Measurements from ENCODE around the gene KCNQ1OT1. TPM values are rescaled to one million over a fixed set of nuclear protein-coding genes. Genes with fewer than 3 reads are reported as not detected.

KCNQ1OT1 gene
- total and polyA plus RNA-seq, 2 experiments from 2014 or later: 3.1 to 7.9 TPM

- Histone ChIP-seq H3K27ac (no peak overlapping the region), H3K36me3 (replicated peaks; ENCODE audit: insufficient read depth, low read depth) (no peaks in the 10 kb centered on the region), H3K4me3 (no peak overlapping the region), H4K20me1 (ENCODE audit: insufficient read depth, poor library complexity, severe bottlenecking) (no peaks in the 10 kb centered on the region), H3K79me2 (no peaks in the 10 kb centered on the region), H2AFZ (no peak overlapping the region), H3K9me3 (ENCODE audit: low read depth) (no peaks in the 10 kb centered on the region), H3K27me3 (no peaks in the 10 kb centered on the region), H3K4me1 (ENCODE audit: insufficient read depth) (peaks cover 51% of the 10 kb centered on the region), H3K9me2 (replicated peaks; ENCODE audit: insufficient read depth) (no peaks in the 10 kb centered on the region), H3K4me2 (no peak overlapping the region)
- no peak for TF ChIP-seq EZH2phosphoT487 (IDR thresholded peaks at IDR 0.05; ENCODE audit: low read depth, severe bottlenecking, unreplicated experiment)
- no peak for TF ChIP-seq CTCF (IDR thresholded peaks at IDR 0.05; ENCODE audit: poor library complexity)
- TF ChIP-seq EZH2 (IDR thresholded peaks at IDR 0.05; ENCODE audit: borderline replicate concordance): no peak
- 91% methylated on average over 32 of the region's 32 CpGs for WGBS (ENCODE audit: low lambda C conversion rate, missing lambda C conversion rate)
- no peak for DNase-seq (ENCODE audit: low spot score)
Observed at GRCh38 chr11:2734181-2735052, 34.6 kb upstream of the KCNQ1OT1 start.

GRCh38 chr11:2732940-2733628, 33.3 kb upstream of the KCNQ1OT1 start:
- Histone ChIP-seq H3K9me3 (ENCODE audit: low read depth) (no peaks in the 10 kb centered on the region), H4K20me1 (ENCODE audit: insufficient read depth, poor library complexity, severe bottlenecking) (no peaks in the 10 kb centered on the region), H3K4me3 (no peak overlapping the region), H3K4me2 (no peak overlapping the region), H3K4me1 (ENCODE audit: insufficient read depth) (peaks cover 40% of the 10 kb centered on the region), H2AFZ (no peak overlapping the region), H3K27me3 (no peaks in the 10 kb centered on the region), H3K27ac (no peak overlapping the region), H3K36me3 (replicated peaks; ENCODE audit: insufficient read depth, low read depth) (no peaks in the 10 kb centered on the region), H3K79me2 (no peaks in the 10 kb centered on the region), H3K9me2 (replicated peaks; ENCODE audit: insufficient read depth) (no peaks in the 10 kb centered on the region)
- 79% methylated on average over 12 of the region's 12 CpGs for WGBS (ENCODE audit: low lambda C conversion rate, missing lambda C conversion rate)
- DNase-seq (ENCODE audit: low spot score): no peak
- TF ChIP-seq CTCF (IDR thresholded peaks at IDR 0.05; ENCODE audit: poor library complexity) (no peak), EZH2 (IDR thresholded peaks at IDR 0.05; ENCODE audit: borderline replicate concordance) (no peak), EZH2phosphoT487 (IDR thresholded peaks at IDR 0.05; ENCODE audit: low read depth, severe bottlenecking, unreplicated experiment) (no peak)

GRCh38 chr11:2732261-2732939, 32.6 kb upstream of the KCNQ1OT1 start:
- Histone ChIP-seq H3K27me3 (no peaks in the 10 kb centered on the region), H3K27ac (no peak overlapping the region), H3K9me2 (replicated peaks; ENCODE audit: insufficient read depth) (no peaks in the 10 kb centered on the region)

More at GRCh38 chr11:2732261-2732939, 32.6 kb upstream of the KCNQ1OT1 start:
- Histone ChIP-seq H4K20me1 (ENCODE audit: insufficient read depth, poor library complexity, severe bottlenecking) (no peaks in the 10 kb centered on the region), H3K4me1 (ENCODE audit: insufficient read depth) (peaks cover 33% of the 10 kb centered on the region), H3K4me3 (no peak overlapping the region), H3K4me2 (no peak overlapping the region), H3K79me2 (no peaks in the 10 kb centered on the region), H3K36me3 (replicated peaks; ENCODE audit: insufficient read depth, low read depth) (no peaks in the 10 kb centered on the region), H3K9me3 (ENCODE audit: low read depth) (no peaks in the 10 kb centered on the region), H2AFZ (no peak overlapping the region)
- 87% methylated on average over 31 of the region's 32 CpGs for whole genome bisulfite sequencing (ENCODE audit: low lambda C conversion rate, missing lambda C conversion rate)
- no peak for DNase-seq (ENCODE audit: low spot score)
- TF ChIP-seq CTCF (IDR thresholded peaks at IDR 0.05; ENCODE audit: poor library complexity): no peak
- TF ChIP-seq EZH2 (IDR thresholded peaks at IDR 0.05; ENCODE audit: borderline replicate concordance): no peak
- no peak for TF ChIP-seq EZH2phosphoT487 (IDR thresholded peaks at IDR 0.05; ENCODE audit: low read depth, severe bottlenecking, unreplicated experiment)

Measured in hepatocyte (in vitro differentiated cells).